Stimulated activated CD8-positive, alpha-beta memory T cell treated with anti-CD3 and anti-CD28 coated beads, Interleukin-7, amount 100 ng/mL, for 4 hours (primary cell): Measurements from ENCODE around the gene PDX1.

Source experiments
- DNase-seq, 2 donors: peaks; one replicate each; pipeline ENCODE4 v3.0.0-alpha.2; 2020; ENCODE audit warnings: low read depth in 2 of 2

The PDX1 gene

DNA sequence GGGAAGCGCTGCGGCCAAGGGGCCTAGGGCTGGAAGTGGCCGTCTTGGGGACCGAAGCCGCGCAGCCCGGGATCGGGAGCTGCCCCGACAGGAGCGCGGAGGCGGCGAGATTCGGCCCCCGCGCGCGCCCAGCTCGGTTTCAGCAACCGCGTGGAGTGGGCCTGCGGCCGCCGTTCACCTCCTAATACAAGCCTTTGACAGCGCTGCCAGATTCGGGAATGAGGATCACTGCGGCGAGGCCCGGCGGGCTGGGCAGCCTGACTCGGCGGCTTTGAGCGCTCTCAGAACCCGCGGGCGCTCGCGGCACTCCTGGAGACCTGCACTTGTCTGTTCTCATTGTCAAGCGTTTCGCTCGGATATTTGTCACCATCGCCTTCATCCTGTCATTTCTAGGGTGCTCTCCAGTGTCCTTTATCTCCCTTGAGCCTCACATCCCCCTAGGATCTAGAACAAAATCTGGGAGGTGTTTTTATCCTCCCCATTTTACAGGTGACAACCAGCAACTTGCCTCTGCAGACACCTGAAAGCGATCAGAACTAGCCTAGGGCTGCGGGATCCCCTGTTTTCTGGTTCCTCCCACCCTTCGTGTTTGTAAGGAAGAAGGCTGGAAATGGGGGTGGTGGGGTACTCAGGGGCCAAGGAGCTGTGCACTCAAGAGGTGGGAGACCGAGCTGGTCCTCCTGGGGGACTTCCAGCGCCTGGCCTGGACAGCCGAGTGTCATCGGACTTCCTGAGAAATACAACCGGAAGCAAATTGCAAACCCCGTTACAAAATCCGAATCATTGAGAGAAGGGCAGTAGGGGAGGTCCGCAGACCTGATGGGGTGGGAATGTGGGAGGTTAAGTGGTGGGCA is 50.8 kb downstream of the PDX1 start:
- no peak for DNase-seq

DNA sequence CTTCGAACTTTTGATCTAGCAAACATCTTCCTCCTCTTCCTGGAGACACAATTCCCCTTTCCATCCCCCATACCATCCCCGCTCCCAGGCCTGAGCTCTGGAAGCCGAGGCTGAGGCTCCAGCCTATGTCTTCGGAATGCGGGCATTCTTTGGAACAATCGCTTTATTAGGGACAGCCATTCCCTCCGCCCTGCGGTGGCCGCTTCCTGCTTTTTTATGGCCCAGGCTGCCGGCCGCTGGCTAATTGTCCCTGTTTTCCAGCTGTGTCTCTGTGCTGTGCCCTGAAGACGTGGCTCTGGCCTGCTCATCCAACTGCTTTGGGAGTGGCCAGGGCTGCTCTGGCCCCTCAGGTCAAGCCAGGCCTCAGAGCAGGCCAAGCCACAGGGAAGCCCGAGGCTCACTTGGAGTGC is 51.4 kb downstream of the PDX1 start:
- no peak for DNase-seq

DNA sequence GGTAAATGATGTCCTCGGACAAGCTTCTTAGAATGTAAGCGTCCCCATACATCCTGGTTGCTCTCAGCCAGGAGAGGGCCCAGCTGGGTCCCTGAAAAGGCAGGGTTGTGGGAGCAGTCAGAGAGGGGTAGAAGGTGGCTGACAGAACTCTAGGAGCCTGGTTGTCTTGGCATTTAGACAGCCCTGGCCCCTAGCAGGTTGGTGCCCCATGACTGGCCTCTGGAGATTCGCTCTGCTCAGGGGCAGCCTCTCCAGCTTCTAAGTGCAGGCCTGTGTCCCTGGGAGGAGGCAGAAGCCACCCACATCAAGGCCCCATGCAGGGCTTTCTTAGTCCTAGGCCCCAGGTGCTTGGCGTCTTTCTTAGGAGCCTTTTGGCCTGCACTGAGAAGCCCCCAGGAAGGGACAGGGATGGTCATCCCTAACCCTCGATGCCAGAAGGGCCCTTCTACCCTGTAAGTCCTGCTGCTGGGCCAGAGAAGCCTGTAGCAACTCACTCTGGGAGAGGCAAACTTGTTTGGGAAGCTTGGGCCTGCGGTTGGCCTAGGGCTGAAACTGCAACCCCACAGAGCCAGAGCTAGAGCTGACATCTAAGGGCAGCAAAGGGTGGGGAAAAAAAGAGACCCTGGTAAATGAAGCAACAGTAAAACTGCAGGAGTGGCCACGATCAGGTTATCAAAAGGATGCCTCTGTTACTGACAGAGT is 52.1 kb downstream of the PDX1 start:
- DNase-seq: no peak

DNA sequence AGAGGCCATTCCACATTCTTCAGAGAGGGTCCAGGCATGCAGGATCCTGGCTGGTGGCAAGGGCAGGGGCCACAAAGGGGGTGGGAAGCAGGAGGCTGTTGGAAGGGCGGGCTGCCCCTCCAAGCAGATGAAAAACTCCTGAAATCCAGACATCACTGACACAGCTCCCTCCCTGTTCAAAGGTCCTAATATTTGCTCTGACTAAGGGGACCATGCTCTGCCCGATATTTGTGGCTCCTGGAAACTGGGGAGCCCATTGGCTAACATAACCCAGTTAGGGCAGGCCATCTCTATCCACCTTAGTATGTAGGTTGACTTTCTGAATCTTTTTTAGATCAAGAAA is 52.6 kb downstream of the PDX1 start:
- DNase-seq: no peak

DNA sequence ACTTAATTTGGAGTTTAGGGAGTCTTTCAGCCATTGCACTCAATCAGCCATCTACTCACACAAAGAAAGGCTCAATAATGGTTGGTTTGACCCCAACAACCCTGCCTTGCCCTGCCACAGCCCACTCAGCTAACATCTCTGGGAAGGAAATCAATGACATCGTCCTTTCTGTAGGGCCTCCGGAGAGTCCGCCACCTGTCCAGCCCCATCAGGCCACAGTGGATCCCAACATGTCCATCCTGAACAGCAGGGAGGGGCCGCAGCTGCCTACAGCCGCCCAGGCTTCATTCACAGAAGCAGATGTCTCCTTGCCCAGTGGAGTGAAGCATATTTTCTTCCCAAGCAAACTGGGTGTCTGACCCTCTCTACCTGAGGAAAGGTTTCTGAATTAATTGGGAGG is 53.5 kb downstream of the PDX1 start:
- DNase-seq: no peak

DNA sequence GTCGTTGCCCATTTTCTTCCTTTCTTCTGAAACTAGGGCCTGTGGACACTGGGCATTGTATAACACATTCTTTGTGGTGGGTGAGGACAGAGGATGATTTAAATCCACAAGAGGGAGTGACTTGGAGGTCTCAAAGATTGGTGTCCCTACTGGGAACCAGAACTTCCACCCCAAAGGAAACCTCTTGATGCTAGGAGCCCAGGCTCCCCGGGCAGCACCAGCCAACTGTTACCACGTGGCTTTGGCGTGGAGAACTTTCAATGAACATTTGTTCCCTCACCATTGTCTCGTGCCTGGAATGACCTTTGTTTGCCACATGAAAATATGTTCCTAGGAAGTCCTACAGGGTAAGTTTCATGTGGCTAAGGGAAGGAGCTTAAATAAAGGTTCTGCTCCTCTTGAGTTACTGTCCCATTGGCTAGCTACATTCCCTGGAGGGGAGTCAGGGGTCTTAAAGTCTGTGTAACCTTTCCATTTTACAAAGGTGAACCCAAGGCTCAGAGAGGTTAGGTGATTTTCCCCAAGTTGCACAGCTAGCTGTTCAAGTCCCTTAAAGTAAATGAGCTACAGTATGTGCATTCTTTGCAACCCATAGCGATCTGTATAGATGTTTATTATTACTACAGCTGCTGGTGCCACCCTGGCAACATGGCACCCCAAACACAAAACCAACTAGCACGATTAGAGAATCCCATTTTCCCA is 54.3 kb downstream of the PDX1 start:
- no peak for DNase-seq
